GM18907 (cell line): ENCODE data around the gene CD86.
"Not testable (repeated sequence)": the region's sequence is repeated elsewhere in the genome, so short reads cannot be mapped to it uniquely, and the experiment has no call there.

Experiments
- ATAC-seq: cut with Tn5 transposase; IDR thresholded peaks from one replicate; pipeline ENCODE4 v1.9.1; 2021; ENCODE audit warnings: mild to moderate bottlenecking, moderate library complexity; ENCODE audit not compliant: unreplicated experiment

The CD86 gene

DNA sequence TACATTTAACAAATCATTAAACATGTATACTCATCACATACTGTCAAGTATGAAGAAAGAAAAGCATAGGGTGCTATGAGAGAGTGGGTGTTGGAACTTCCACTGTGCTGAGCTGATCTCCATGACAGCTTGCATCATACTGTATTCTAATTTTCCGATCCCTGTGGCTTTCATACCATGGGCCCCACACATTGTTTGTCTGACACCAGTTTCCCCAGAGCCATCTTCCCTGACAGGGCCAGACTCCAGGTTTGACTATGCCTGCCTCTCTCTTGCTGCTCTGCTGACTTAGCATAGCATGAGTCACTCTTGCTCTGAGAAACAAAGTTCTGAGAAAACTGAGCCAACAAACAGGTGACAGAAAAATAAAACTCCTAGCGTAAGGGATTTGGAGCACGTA lies 91.3 kb downstream of the CD86 start:
- ATAC-seq = no peak

DNA sequence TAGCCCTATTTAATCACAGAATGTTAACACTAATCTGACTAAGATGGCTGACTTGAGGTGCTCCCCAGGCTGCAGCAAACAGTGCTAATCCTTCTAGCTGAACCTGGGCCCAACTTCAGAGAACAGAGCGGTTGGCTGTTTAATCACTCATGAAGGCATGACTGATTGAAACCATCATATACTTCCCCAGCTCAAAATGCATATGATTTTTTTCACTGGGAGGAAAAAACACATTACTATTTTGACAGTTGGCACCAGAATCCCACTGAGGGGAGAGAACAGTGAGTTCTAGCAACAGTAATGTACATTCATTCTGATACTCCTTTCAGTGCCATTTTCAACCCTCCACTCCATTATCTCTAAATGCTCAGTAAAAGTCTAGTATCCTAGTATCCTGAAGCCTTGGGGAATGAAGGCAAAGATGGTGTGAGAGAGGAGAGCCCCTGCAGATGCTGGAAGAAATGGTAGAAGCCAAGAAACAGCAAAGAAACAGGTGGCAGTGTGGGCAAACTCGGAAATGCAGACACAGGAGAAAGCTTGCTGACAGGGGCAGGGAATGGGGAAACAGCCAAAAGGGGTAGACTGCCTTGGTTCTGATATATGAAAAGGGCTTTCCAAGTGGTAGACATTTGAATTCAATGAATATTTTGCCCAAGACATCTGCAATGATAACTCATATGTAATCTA lies 93.9 kb downstream of the CD86 start:
- ATAC-seq = no peak

DNA sequence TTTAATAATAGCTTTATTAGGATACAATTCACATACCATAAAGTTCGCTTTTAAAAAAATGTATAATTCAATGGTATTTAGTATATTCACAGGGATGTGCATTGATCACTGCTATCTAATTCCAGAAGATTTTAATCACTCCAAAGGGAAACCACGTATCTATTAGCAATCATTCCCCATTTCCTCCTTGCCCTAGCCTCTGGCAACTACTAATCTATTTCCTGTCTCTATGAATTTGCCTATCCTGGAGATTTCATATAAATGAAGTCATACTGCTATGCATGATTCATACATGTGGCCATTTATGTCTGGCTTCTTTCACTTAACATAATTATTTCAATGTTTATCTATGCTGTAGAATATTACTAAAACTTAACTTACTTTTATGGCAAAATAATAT lies 96.3 kb downstream of the CD86 start:
- no peak for ATAC-seq

DNA sequence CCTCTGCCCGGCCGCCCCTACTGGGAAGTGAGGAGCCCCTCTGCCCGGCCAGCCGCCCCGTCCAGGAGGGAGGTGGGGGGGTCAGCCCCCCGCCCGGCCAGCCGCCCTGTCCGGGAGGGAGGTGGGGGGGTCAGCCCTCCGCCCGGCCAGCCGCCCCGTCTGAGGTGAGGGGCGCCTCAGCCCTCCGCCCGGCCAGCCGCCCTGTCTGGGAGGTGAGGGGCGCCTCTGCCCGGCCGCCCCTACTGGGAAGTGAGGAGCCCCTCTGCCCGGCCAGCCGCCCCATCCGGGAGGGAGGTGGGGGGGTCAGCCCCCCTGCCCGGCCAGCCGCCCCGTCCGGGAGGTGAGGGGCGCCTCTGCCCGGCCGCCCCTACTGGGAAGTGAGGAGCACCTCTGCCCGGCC lies 109.8 kb downstream of the CD86 start:
- ATAC-seq = not testable (repeated sequence)

DNA sequence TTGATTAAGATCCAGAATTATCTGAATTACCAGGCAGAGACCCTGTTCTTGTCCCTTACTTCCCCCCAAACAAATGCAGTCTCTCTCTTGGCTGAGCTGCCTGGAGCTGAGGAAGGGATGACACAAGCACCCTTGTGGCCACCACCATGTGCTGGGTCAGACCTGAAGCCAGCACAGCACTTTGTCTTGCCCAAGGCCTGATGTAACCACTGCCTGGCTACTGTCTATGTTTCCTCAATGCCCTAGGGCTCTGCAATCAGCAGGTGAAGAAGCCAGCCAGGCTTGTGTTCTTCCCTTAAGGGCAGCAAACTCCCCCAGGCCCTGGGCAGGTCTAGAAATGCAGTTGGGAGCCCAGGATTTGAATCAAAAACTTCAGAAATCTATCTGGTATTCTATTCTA lies 112.5 kb downstream of the CD86 start:
- ATAC-seq = no peak

DNA sequence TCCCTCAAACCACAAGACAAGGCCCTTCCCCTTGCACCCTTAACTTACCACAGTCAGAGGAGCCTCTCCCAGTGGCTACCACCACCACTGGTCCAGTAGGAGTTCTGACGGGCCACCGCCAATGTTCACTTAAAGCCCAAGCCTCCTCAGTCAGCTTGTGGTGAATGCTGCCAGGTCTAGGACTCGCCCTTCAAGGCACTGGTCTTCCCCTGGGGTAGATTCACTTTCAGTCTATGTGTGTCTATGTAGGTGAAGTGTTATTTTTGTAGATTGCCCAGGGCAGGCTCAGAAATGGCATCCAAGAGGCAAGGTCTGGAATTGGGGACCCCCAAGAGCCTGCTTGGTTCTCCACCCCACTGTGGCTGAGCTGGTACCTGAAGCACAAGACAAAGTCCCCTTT lies 112.9 kb downstream of the CD86 start:
- no peak for ATAC-seq

DNA sequence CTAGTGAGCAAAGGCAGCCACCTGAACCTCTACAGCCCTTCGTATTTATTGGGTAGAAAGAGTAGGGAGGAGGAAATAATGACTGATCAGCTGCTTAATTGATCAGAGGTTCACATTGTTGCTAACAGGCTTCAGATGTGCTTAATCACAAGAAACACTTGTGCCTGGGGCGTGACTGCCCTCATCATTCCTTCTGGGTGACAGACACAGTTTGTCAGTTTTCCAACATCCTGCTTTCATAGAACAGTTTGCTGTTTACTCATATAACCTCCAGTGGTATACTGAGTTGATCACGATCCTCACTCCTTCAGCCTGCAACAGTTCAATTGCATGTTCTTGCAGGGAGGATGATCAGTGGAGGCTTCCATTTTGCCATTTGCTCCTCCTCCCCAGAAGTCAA lies 114.7 kb downstream of the CD86 start:
- no peak for ATAC-seq
